ENCODE measurements around the gene GPR141. TPM values are rescaled to one million over a fixed set of nuclear protein-coding genes. Genes with fewer than 3 reads are reported as not detected.

GPR141 gene
- total and polyA plus RNA-seq, 2 donors (not counting 3 experiments of a cell fraction or from before 2014, with no cell fraction given) = not detected

- no TSS peak for BruUV-seq (replicated peaks)
- no peak overlapping the region for H2AFZ ChIP-seq (ENCODE audit: low read depth, low read length)
- H3K9me1 ChIP-seq (replicated peaks; ENCODE audit: control insufficient read depth, extremely low read depth, insufficient read depth, low read length) = no peaks in the 10 kb centered on the region
- CTCF ChIA-PET = no interaction called here
- no peak overlapping the region for H3K4me2 ChIP-seq (ENCODE audit: insufficient read depth, low read length)
- H3K79me2 ChIP-seq (ENCODE audit: control insufficient read depth, insufficient read depth, low read length) = no peaks in the 10 kb centered on the region
- FAIRE-seq = no peak
- no peak for DNase-seq (ENCODE audit: low read depth, low spot score)
- POLR2A ChIA-PET = no interaction called here
- H3K4me3 ChIP-seq (replicated peaks in 1 of 3; ENCODE audit: insufficient read depth in 1 of 3, low read depth in 1 of 3, low read length in 3 of 3) = no peak overlapping the region
- no peaks in the 10 kb centered on the region for H3K36me3 ChIP-seq (ENCODE audit: control insufficient read depth in 2 of 2, extremely low read depth in 1 of 2, insufficient read depth in 2 of 2, low read length in 2 of 2)
- no peak for TF ChIP-seq CTCF (IDR thresholded peaks at IDR 0.05; ENCODE audit: extremely low read depth in 1 of 2, insufficient read depth in 1 of 2, low read depth in 1 of 2, low read length in 2 of 2)
- TF ChIP-seq EZH2 (IDR thresholded peaks at IDR 0.05; ENCODE audit: borderline replicate concordance, low read depth, low read length, severe bottlenecking) = no peak
- no peak for TF ChIP-seq MYC (IDR thresholded peaks at IDR 0.05; ENCODE audit: low read depth, low read length)
- no peak for TF ChIP-seq GATA2 (IDR thresholded peaks at IDR 0.05; ENCODE audit: insufficient read depth, insufficient read length, low read depth, low read length)
- no peak for TF ChIP-seq POLR2AphosphoS5 (IDR thresholded peaks at IDR 0.05; ENCODE audit: insufficient read depth, low read depth, low read length)
- intact Hi-C loops (cut with micrococcal nuclease) = no loop called here
- no peaks in the 10 kb centered on the region for H4K20me1 ChIP-seq (replicated peaks; ENCODE audit: control insufficient read depth, extremely low read depth, insufficient read depth, low read length)
- no peak overlapping the region for H3K9ac ChIP-seq (replicated peaks; ENCODE audit: extremely low read depth, insufficient read depth, low read length)
- H3K27ac ChIP-seq (ENCODE audit: insufficient read depth, low read depth, low read length) = no peak overlapping the region
- H3K4me1 ChIP-seq (ENCODE audit: control insufficient read depth, extremely low read depth, insufficient read depth, low read length) = no peaks in the 10 kb centered on the region
- no peaks in the 10 kb centered on the region for H3K9me3 ChIP-seq (replicated peaks; ENCODE audit: control insufficient read depth, insufficient read depth, low read length)
- H3K27me3 ChIP-seq (ENCODE audit: control insufficient read depth in 2 of 2, insufficient read depth in 2 of 2, low read length in 2 of 2) = no peaks in the 10 kb centered on the region
- dilution Hi-C loops (cut with MboI; ENCODE audit: extremely low pct_ligation_motif_present, low sequenced_read_pairs) = no loop called here
Observed at GRCh38 chr7:37756797-37757551, 73.4 kb downstream of the GPR141 start.
